Measurements from ENCODE around the gene CAST.

DNA sequence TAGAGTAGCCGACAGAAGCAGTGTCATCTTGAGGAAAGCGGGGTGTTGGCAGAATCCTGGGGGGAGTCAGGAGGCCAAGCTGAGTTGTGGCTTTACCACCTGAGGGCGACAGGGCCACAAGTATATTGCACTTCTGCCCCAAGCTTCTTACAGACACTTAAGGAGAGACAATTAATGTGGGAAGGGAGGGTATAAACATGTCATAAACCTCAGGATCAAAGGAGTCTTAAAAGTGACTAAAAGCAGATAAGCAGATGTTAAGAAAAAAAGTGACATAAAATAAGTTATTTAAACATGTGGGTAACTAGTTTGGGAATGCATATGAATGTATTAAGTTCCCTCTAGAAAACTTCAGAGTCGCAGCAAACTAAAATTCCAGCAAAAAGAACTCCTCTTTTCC is 81.6 kb downstream of the CAST start:
- TF ChIP-seq, protein P1, sequence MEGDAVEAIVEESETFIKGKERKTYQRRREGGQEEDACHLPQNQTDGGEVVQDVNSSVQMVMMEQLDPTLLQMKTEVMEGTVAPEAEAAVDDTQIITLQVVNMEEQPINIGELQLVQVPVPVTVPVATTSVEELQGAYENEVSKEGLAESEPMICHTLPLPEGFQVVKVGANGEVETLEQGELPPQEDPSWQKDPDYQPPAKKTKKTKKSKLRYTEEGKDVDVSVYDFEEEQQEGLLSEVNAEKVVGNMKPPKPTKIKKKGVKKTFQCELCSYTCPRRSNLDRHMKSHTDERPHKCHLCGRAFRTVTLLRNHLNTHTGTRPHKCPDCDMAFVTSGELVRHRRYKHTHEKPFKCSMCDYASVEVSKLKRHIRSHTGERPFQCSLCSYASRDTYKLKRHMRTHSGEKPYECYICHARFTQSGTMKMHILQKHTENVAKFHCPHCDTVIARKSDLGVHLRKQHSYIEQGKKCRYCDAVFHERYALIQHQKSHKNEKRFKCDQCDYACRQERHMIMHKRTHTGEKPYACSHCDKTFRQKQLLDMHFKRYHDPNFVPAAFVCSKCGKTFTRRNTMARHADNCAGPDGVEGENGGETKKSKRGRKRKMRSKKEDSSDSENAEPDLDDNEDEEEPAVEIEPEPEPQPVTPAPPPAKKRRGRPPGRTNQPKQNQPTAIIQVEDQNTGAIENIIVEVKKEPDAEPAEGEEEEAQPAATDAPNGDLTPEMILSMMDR (IDR thresholded peaks at IDR 0.05) = no peak
- TF ChIP-seq POLR2A (IDR thresholded peaks at IDR 0.05) (no peak), POLR2AphosphoS5 (IDR thresholded peaks at IDR 0.05) (no peak), EP300 (IDR thresholded peaks at IDR 0.05) (no peak)

All from stomach (tissue), 4 donors.